22Rv1 (cell line): ENCODE data around the gene EGR1.

Source experiments
- H3K27ac ChIP-seq: fragments of 450-650 bp; 2 replicates; pipeline ENCODE4 v1.5.1; 2017
- CTCF ChIP-seq: fragments of 450-650 bp; IDR thresholded peaks from 2 replicates; pipeline ENCODE4 v1.5.1; 2017; ENCODE audit warnings: mild to moderate bottlenecking
- ZFX ChIP-seq: fragments of 450-650 bp; IDR thresholded peaks from 2 replicates; pipeline ENCODE4 v1.6.1; 2017; ENCODE audit warnings: antibody characterized with exemption, borderline replicate concordance

The EGR1 gene

GRCh38 chr5:138491669-138492559 lies 26.6 kb downstream of the EGR1 start:
- peak overlapping the region; percentile 52 for H3K27ac ChIP-seq

GRCh38 chr5:138492560-138493045 lies 27.3 kb downstream of the EGR1 start:
- peak overlapping the region; percentile 52 for H3K27ac ChIP-seq
- TF ChIP-seq ZFX (no peak), CTCF (no peak)

More at GRCh38 chr5:138491669-138492559, 26.6 kb downstream of the EGR1 start:
- TF ChIP-seq ZFX = no peak
- TF ChIP-seq CTCF = no peak

GRCh38 chr5:138495351-138495750 lies 30.1 kb downstream of the EGR1 start:
- TF ChIP-seq ZFX (no peak), CTCF (no peak)
- H3K27ac ChIP-seq = no peak overlapping the region

- TF ChIP-seq CTCF = no peak
- TF ChIP-seq ZFX = no peak
Measured at GRCh38 chr5:138498376-138498775, 33.1 kb downstream of the EGR1 start.

GRCh38 chr5:138502121-138502520 lies 36.8 kb downstream of the EGR1 start:
- TF ChIP-seq ZFX (no peak), CTCF (no peak)
- no peak overlapping the region for H3K27ac ChIP-seq

More at GRCh38 chr5:138498376-138498775, 33.1 kb downstream of the EGR1 start:
- H3K27ac ChIP-seq = no peak overlapping the region

GRCh38 chr5:138502521-138502920 lies 37.2 kb downstream of the EGR1 start:
- TF ChIP-seq ZFX (no peak), CTCF (no peak)
- H3K27ac ChIP-seq = no peak overlapping the region
